GM19452 (cell line): Measurements from ENCODE around the gene GDI2.

ENCODE experiments used
- ATAC-seq: cut with Tn5 transposase; IDR thresholded peaks from one replicate; pipeline ENCODE4 v1.9.1; 2021; ENCODE audit not compliant: unreplicated experiment

Gene GDI2

GRCh38 chr10:5744849-5745248 is 68.4 kb downstream of the GDI2 start:
- ATAC-seq: no peak

DNA sequence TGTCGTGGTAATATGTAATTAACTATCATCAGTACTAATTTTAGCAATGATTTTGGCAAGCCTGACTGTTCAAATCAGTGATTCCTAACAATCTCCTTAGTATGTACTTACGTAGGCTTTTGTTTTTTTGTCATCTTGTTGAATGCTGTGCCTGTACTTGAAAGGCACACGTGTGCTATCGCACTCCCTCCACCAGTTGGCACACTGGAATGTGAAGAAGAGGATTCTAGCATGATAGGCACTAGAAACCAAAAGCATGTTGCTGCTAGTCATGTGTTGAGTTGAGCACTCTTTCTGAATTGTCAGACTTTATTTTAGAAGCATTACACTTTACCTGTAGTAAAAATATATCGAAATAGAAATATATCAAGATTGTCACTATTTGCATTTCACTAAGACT is 69.5 kb downstream of the GDI2 start:
- ATAC-seq: no peak

DNA sequence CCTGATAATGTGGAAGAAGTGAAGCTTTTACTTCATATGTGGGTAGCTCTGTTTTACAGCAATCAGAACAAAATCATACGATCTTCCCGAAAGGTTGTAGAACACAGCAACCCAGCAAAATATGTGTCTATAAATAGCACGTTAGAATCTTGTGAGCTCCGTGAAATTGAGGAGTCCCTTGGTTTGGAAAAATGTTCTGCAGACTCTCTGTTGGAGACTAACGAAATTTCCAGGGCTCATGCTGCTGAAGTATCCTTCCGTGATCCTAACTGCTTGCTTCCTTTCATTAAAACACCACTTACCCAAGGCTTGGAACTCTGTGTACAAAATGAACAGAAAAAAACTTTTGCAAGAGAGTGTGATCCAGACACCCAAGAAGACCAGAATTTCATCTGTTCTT is 71.1 kb downstream of the GDI2 start:
- ATAC-seq: no peak

DNA sequence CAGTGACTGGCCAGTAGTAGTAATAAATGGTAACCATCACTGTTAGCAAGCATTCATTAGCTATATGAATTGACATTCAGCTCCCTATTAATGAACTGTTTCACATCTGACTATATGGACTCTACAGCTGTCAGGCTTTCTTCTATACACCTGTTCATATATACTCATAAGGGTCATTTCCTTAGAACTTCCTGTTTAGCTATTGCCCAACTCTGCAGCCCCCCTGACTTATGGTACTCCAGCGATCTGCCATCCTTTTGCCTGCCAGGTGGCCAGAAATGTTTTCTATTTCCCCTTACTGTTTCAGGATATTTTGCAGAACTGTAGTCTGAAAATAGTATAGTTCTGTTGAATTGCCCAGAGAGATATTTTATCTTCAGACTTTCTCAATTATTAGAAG is 72.0 kb downstream of the GDI2 start:
- no peak for ATAC-seq

- ATAC-seq: no peak
Measured at GRCh38 chr10:5738427-5738826, 74.8 kb downstream of the GDI2 start.

DNA sequence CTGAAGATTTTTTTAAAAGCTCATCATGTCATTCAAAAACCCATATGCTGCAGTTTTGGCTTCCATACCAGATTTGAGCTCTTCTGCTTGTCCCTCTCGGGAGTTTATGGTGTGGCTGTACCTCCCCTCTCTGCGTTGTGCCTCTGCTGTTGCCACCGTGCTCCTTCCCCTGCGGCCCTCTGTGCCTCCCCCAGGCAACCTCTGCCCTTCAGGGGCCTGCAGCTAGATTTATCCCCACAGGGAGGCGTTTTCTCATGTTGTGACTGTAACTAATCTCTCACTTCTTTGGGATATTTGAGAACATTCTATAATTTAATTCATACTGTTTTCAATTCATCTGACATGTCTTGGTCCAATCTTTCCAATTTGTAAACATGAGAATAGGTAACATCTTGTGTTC is 75.9 kb downstream of the GDI2 start:
- ATAC-seq: no peak

GRCh38 chr10:5736591-5736990 is 76.6 kb downstream of the GDI2 start:
- no peak for ATAC-seq

GRCh38 chr10:5735119-5735518 is 78.1 kb downstream of the GDI2 start:
- ATAC-seq: no peak

DNA sequence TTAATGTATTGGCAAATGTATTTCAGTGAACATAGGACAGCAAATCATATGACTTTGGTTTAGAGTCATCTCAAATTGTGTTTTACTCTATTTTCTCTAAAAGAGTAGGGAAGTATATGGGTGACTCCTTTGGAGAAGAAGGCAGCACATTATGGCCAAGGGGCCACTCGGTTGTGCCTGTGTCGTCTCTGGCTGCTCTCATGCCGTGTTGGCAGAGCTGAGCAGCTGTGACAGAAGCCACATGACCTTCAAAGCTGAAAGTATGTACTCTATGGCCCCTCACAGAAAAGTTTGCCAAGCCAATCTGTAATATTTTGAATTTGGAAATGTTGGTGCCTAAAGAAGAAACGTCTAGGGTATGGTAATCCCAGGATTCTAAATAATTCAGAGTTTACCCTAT is 81.1 kb downstream of the GDI2 start:
- no peak for ATAC-seq

DNA sequence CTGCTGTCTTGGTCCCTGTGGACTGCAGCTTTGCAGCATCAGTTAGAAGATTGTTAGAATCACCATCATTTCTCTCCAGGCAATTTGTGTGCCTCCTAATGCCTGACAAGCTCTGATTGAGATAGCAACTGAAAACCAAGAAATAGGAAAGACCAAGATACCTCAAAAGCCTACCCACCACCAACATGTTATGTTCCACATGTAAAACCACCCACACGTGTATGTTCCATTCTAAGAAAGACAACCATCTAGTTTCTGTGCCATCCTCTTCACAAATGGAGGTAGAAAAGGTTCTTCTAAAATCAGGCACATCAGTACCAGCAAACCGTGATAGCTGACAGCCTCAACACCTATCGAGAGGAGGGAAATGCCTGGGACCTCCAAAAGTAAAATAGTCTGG is 81.7 kb downstream of the GDI2 start:
- ATAC-seq: no peak

GRCh38 chr10:5730766-5731165 is 82.5 kb downstream of the GDI2 start:
- ATAC-seq: no peak

- ATAC-seq: no peak
Measured at GRCh38 chr10:5723692-5724091, 89.5 kb downstream of the GDI2 start.

DNA sequence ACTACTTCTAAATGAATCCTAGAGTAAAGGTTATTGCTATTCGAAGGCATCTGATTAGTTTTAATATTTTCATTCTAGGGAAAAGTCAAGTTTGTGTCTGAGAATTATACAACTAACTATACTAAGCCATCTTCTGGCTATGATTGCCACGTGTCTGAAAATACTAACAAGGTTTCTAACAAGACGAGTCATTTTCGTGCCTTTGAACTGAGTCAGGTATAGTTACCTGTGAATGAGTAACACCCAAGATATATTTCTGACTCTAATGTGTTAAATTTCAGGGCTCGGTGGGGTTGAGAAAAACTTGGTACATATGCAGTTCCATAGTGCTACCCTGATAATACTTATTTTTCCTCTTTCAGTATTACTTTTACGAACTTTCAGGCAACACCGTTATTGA is 93.1 kb downstream of the GDI2 start:
- ATAC-seq: no peak

- no peak for ATAC-seq
Measured at GRCh38 chr10:5719546-5719945, 93.7 kb downstream of the GDI2 start.
